SK-N-SH (cell line): ENCODE results near the gene S1PR3. TPM values are rescaled to one million over a fixed set of nuclear protein-coding genes. Genes with fewer than 3 reads are reported as not detected.

Experiments used
- CTCF ChIA-PET: fragments of 300-600, 350-600 bp; formaldehyde crosslinking; extraction: SDS; loops from one replicate; lab custom pipeline; 2021; lab: Yijun Ruan, JAX
- POLR2A ChIA-PET: fragments of 350-600 bp; sonication (Branson Sonifier 250); formaldehyde crosslinking; extraction: SDS; loops from one replicate; lab custom pipeline; 2020; ENCODE audit warnings: antibody characterized with exemption, inconsistent platforms; lab: Yijun Ruan, JAX
- DNase-seq: peaks from one replicate; pipeline ENCODE4 v3.0.0; 2012
- H2AFZ ChIP-seq: fragments of 200-600 bp; sonication (generic); 2 replicates; pipeline ENCODE4 v1.8.1; 2016; ENCODE audit warnings: antibody characterized with exemption, mild to moderate bottlenecking, low read depth
- H3F3A ChIP-seq: fragments of 200-600 bp; sonication (generic); replicated peaks from 2 replicates; pipeline ENCODE3; 2016; ENCODE audit warnings: antibody characterized with exemption, mild to moderate bottlenecking; ENCODE audit not compliant: insufficient read depth
- H3K27ac ChIP-seq, 2 experiments: fragments of 200-500 bp in 1 of 2; fragments of 200-600 bp in 1 of 2; sonication (Bioruptor generic) in 1 of 2; sonication (generic), shearing (Covaris generic) in 1 of 2; 2 replicates each; pipeline versions ENCODE4 v1.5.1 to v1.6.1; 2014 to 2016; ENCODE audit warnings: low read depth in 2 of 2, inconsistent platforms in 1 of 2, low read length in 1 of 2, mild to moderate bottlenecking in 1 of 2, mixed read lengths in 1 of 2
- H3K27me3 ChIP-seq: fragments of 200-600 bp; sonication (generic), shearing (Covaris generic); 2 replicates; pipeline ENCODE4 v1.6.1; 2016; ENCODE audit warnings: mixed run types; ENCODE audit not compliant: insufficient read depth
- H3K36me3 ChIP-seq, 2 experiments: fragments of 200-500 bp in 1 of 2; fragments of 200-600 bp in 1 of 2; sonication (Bioruptor generic) in 1 of 2; sonication (generic) in 1 of 2; replicated peaks in 1 of 2; 2 replicates each; pipeline versions ENCODE3 to v1.5.1; 2014 to 2016; ENCODE audit warnings: low read length in 1 of 2, mild to moderate bottlenecking in 1 of 2; ENCODE audit not compliant: insufficient read depth in 2 of 2, control insufficient read depth in 1 of 2
- H3K4me1 ChIP-seq, 2 experiments: fragments of 200-500 bp in 1 of 2; fragments of 200-600 bp in 1 of 2; sonication (Bioruptor generic) in 1 of 2; sonication (generic), shearing (Covaris generic) in 1 of 2; 2 replicates each; pipeline versions ENCODE4 v1.5.1 to v1.6.1; 2014 to 2016; ENCODE audit warnings: low read depth in 1 of 2, low read length in 1 of 2, mixed run types in 1 of 2; ENCODE audit not compliant: insufficient read depth in 2 of 2, control insufficient read depth in 1 of 2
- H3K4me2 ChIP-seq: fragments of 200-600 bp; sonication (generic), shearing (Covaris generic); 2 replicates; pipeline ENCODE4 v1.6.1; 2017; ENCODE audit warnings: mixed run types
- H3K4me3 ChIP-seq, 2 experiments: fragments of 200-500 bp in 1 of 2; fragments of 200-600 bp in 1 of 2; sonication (Bioruptor generic) in 1 of 2; sonication (generic), shearing (Covaris generic) in 1 of 2; 2 replicates each; pipeline versions ENCODE4 v1.5.1 to v1.8.1; 2014 to 2016; ENCODE audit warnings: low read depth in 2 of 2, inconsistent platforms in 1 of 2, low read length in 1 of 2, mild to moderate bottlenecking in 1 of 2, mixed read lengths in 1 of 2, moderate library complexity in 1 of 2
- H3K79me2 ChIP-seq: fragments of 200-600 bp; sonication (generic); 2 replicates; pipeline ENCODE4 v1.8.1; 2017; ENCODE audit warnings: mild to moderate bottlenecking; ENCODE audit not compliant: insufficient read depth
- H3K9ac ChIP-seq: fragments of 200-600 bp; sonication (generic); 2 replicates; pipeline ENCODE4 v1.6.1; 2017; ENCODE audit warnings: mixed run types
- H3K9me2 ChIP-seq: fragments of 200-600 bp; sonication (generic); 2 replicates; pipeline ENCODE4 v1.6.1; 2017; ENCODE audit warnings: mixed run types
- H3K9me3 ChIP-seq: fragments of 200-600 bp; sonication (generic); 2 replicates; pipeline ENCODE4 v1.6.1; 2017; ENCODE audit warnings: mixed run types, mild to moderate bottlenecking, moderate library complexity
- H4K20me1 ChIP-seq: fragments of 200-600 bp; sonication (generic); 2 replicates; pipeline ENCODE4 v1.6.1; 2017; ENCODE audit warnings: mild to moderate bottlenecking, mixed run types; ENCODE audit not compliant: insufficient read depth
- CHD2 ChIP-seq: fragments of 150-350 bp; IDR thresholded peaks from 2 replicates; pipeline ENCODE4 v1.6.1; 2018; ENCODE audit warnings: low read length; ENCODE audit not compliant: partially characterized antibody
- EP300 ChIP-seq, 2 experiments: IDR thresholded peaks; 2 replicates each; pipeline versions ENCODE4 v1.4.0 to v1.6.1; 2012; ENCODE audit warnings: borderline replicate concordance in 1 of 2, low read depth in 1 of 2, low read length in 1 of 2
- EZH2phosphoT487 ChIP-seq: fragments of 200-600 bp; sonication (generic); IDR thresholded peaks from 2 replicates; pipeline ENCODE4 v1.6.1; 2017; ENCODE audit warnings: low read depth, mixed run types, mild to moderate bottlenecking, antibody characterized with exemption, moderate library complexity, borderline replicate concordance
- GATA2 ChIP-seq: sonication (generic); formaldehyde crosslinking; IDR thresholded peaks from 2 replicates; pipeline ENCODE4 v1.5.0; 2020; ENCODE audit warnings: mild to moderate bottlenecking, missing genetic modification reagents
- JUND ChIP-seq: IDR thresholded peaks from 2 replicates; pipeline ENCODE4 v1.4.0; 2012
- MEF2A ChIP-seq: IDR thresholded peaks from 2 replicates; pipeline ENCODE4 v1.4.0; 2012; ENCODE audit warnings: low read depth, borderline replicate concordance
- MXI1 ChIP-seq: IDR thresholded peaks from 2 replicates; pipeline ENCODE4 v1.6.1; 2012; ENCODE audit warnings: mild to moderate bottlenecking, low read depth, low read length, improper control_type of control experiment
- POLR2AphosphoS5 ChIP-seq: IDR thresholded peaks from 2 replicates; pipeline ENCODE4 v1.6.1; 2012; ENCODE audit warnings: low read depth, low read length
- RAD21 ChIP-seq: IDR thresholded peaks from 2 replicates; pipeline ENCODE4 v1.6.1; 2012; ENCODE audit warnings: mild to moderate bottlenecking, low read length
- RCOR1 ChIP-seq: fragments of 150-350 bp; IDR thresholded peaks from 2 replicates; pipeline ENCODE4 v1.6.1; 2017; ENCODE audit warnings: antibody characterized with exemption, low read length
- RFX5 ChIP-seq: IDR thresholded peaks from 2 replicates; pipeline ENCODE4 v1.6.1; 2012; ENCODE audit warnings: mild to moderate bottlenecking, improper control_type of control experiment, low read length
- RXRA ChIP-seq: IDR thresholded peaks from 2 replicates; pipeline ENCODE4 v1.4.0; 2012; ENCODE audit warnings: low read depth, mild to moderate bottlenecking, borderline replicate concordance
- TAF1 ChIP-seq: IDR thresholded peaks from 2 replicates; pipeline ENCODE4 v1.6.1; 2012; ENCODE audit warnings: low read depth, mild to moderate bottlenecking, low read length, moderate library complexity, borderline replicate concordance
- TCF12 ChIP-seq: IDR thresholded peaks from 2 replicates; pipeline ENCODE4 v1.4.0; 2012
- ZBTB33 ChIP-seq: IDR thresholded peaks from 2 replicates; pipeline ENCODE4 v1.4.0; 2012; ENCODE audit warnings: low read depth, borderline replicate concordance
- WGBS: methylation state at CpG from one replicate; pipeline ENCODE4 v1.1.6; 2017; ENCODE audit warnings: low lambda C conversion rate; 5-methylcytosine and 5-hydroxymethylcytosine counted together
- polyA plus RNA-seq, 3 experiments: library from polyadenylated mRNA; depleted of rRNA; stranded (reverse); fragments of >200 nt; gene quantifications; 2 replicates each; pipeline ENCODE4 v1.2.3, GENCODE V29; 2012
- TF ChIP-seq, protein P1 (sequence below): IDR thresholded peaks from 2 replicates; pipeline ENCODE4 v1.4.0; 2012; ENCODE audit warnings: low read depth
- TF ChIP-seq, protein P2 (sequence below): fragments of 200-600 bp; sonication (generic); IDR thresholded peaks from 2 replicates; pipeline ENCODE4 v1.6.1; 2017; ENCODE audit warnings: antibody characterized with exemption, mild to moderate bottlenecking, moderate library complexity

Gene S1PR3
- polyA plus RNA-seq, 1 of the 3 experiments (the other 2 are of a cell fraction): 2.5 TPM

- Histone ChIP-seq H3K9me2 (no peaks in the 10 kb centered on the region), H3F3A (no peaks in the 10 kb centered on the region), H3K4me2 (no peak overlapping the region), H3K4me3 (no peak overlapping the region), H3K79me2 (peaks cover under 1% of the 10 kb centered on the region; the same call in 1 of the 2 replicates), H3K36me3 (no peaks in the 10 kb centered on the region), H2AFZ (no peak overlapping the region), H3K9ac (no peak overlapping the region), H3K9me3 (no peaks in the 10 kb centered on the region), H4K20me1 (no peaks in the 10 kb centered on the region), H3K27me3 (no peaks in the 10 kb centered on the region), H3K27ac (no peak overlapping the region), H3K4me1 (peaks cover 0 to 7% of the 10 kb centered on the region in 2 experiments; a peak in 2 of 4 replicates)
- WGBS: 79% methylated on average over 3 of the region's 3 CpGs
- ChIA-PET CTCF (interaction anchor here (1.0 kb wide), 1 partner anchor 292 kb away, joined by 3 read pairs; no protein-coding TSS in a partner anchor), POLR2A (interaction anchor here (0.6 kb wide), 1 partner anchor 194 kb away, joined by 6 read pairs; no protein-coding TSS in a partner anchor)
- no peak for TF ChIP-seq CHD2
- no peak for TF ChIP-seq JUND
- no peak for TF ChIP-seq RCOR1
- no peak for TF ChIP-seq RFX5
- DNase-seq: no peak
These were observed 4.5 kb upstream of the S1PR3 start for GRCh38 chr9:88986776-88987175.

DNA sequence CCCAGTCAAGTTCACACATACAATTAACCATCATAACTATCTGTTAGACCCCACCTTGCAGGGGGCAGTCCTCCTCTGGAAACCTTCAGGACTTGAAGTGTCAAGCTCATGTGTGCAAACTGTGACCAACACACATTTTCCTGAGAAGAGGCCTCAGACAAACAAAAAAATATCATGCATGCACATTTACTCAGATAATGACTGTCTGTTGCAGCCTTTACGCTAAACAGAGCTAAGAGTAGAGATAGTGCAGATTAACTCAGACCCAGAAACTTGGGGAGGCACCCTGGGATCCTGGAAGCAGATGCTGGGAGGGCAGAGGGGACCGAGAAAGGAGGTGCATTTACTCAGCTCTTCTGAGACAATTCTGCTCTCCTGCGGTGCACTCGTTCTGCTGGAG is 3.6 kb upstream of the S1PR3 start:
- POLR2A ChIA-PET: no interaction called here
- H3K36me3 ChIP-seq: no peaks in the 10 kb centered on the region
- peaks cover 9% of the 10 kb centered on the region; the same call in 1 of the 2 replicates for H3K79me2 ChIP-seq
- CTCF ChIA-PET: interaction anchor here (1.0 kb wide), 1 partner anchor 291 kb away, joined by 3 read pairs; no protein-coding TSS in a partner anchor
- H3K27me3 ChIP-seq: no peaks in the 10 kb centered on the region
- H3K4me1 ChIP-seq: peaks cover 5 to 12% of the 10 kb centered on the region in 2 experiments; a peak in 3 of 4 replicates
- DNase-seq: no peak
- no peaks in the 10 kb centered on the region for H3K9me3 ChIP-seq
- no peak overlapping the region for H3K9ac ChIP-seq
- TF ChIP-seq TAF1 (no peak), JUND (no peak), RCOR1 (no peak), MXI1 (no peak), EZH2phosphoT487 (no peak), POLR2AphosphoS5 (no peak), ZBTB33 (no peak), MEF2A (no peak), TCF12 (no peak), EP300 (IDR thresholded peaks at IDR 0.05; ENCODE audit: borderline replicate concordance in 1 of 2, low read depth in 1 of 2, low read length in 1 of 2) (no peak), RFX5 (no peak), GATA2 (CRISPR knock-in tag) (no peak; the same call in 1 of the 2 replicates), RXRA (no peak), RAD21 (no peak), CHD2 (no peak)
- TF ChIP-seq, protein P1, sequence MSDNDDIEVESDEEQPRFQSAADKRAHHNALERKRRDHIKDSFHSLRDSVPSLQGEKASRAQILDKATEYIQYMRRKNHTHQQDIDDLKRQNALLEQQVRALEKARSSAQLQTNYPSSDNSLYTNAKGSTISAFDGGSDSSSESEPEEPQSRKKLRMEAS: no peak
- TF ChIP-seq, protein P2, sequence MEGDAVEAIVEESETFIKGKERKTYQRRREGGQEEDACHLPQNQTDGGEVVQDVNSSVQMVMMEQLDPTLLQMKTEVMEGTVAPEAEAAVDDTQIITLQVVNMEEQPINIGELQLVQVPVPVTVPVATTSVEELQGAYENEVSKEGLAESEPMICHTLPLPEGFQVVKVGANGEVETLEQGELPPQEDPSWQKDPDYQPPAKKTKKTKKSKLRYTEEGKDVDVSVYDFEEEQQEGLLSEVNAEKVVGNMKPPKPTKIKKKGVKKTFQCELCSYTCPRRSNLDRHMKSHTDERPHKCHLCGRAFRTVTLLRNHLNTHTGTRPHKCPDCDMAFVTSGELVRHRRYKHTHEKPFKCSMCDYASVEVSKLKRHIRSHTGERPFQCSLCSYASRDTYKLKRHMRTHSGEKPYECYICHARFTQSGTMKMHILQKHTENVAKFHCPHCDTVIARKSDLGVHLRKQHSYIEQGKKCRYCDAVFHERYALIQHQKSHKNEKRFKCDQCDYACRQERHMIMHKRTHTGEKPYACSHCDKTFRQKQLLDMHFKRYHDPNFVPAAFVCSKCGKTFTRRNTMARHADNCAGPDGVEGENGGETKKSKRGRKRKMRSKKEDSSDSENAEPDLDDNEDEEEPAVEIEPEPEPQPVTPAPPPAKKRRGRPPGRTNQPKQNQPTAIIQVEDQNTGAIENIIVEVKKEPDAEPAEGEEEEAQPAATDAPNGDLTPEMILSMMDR: no peak
- H3K4me3 ChIP-seq: no peak overlapping the region
- no peak overlapping the region for H3K27ac ChIP-seq
- 84% methylated on average over 4 of the region's 4 CpGs for WGBS
- H3K4me2 ChIP-seq: no peak overlapping the region
- H3F3A ChIP-seq: no peaks in the 10 kb centered on the region
- H3K9me2 ChIP-seq: no peaks in the 10 kb centered on the region
- no peaks in the 10 kb centered on the region for H4K20me1 ChIP-seq
- no peak overlapping the region for H2AFZ ChIP-seq
